H9 (cell line): ENCODE results near the gene CNDP1. TPM values are rescaled to one million over a fixed set of nuclear protein-coding genes. Genes with fewer than 3 reads are reported as not detected.

Source experiments
- DNase-seq: peaks from one replicate; pipeline ENCODE4 v3.0.0-alpha.2; 2017
- H2AFZ ChIP-seq: one replicate; pipeline ENCODE4 v1.6.1; 2013; ENCODE audit warnings: mild to moderate bottlenecking, low read length, control low read depth, moderate library complexity
- H2AK5ac ChIP-seq: 2 replicates; pipeline ENCODE4 v1.6.1; 2013; ENCODE audit warnings: low read length, control low read depth, mixed read lengths; ENCODE audit not compliant: insufficient read length
- H2BK120ac ChIP-seq: one replicate; pipeline ENCODE4 v1.6.1; 2013; ENCODE audit warnings: low read depth, mild to moderate bottlenecking, low read length, control low read depth, inconsistent platforms; ENCODE audit not compliant: poor library complexity, severe bottlenecking
- H2BK12ac ChIP-seq: 2 replicates; pipeline ENCODE4 v1.6.1; 2013; ENCODE audit warnings: low read length, control low read depth, mixed read lengths, low read depth; ENCODE audit not compliant: insufficient read length
- H2BK15ac ChIP-seq: 2 replicates; pipeline ENCODE4 v1.6.1; 2013; ENCODE audit warnings: low read depth, low read length, control low read depth
- H2BK20ac ChIP-seq: one replicate; pipeline ENCODE4 v1.6.1; 2013; ENCODE audit warnings: low read depth, mild to moderate bottlenecking, low read length, control low read depth, inconsistent platforms; ENCODE audit not compliant: poor library complexity, severe bottlenecking
- H2BK5ac ChIP-seq: 2 replicates; pipeline ENCODE4 v1.6.1; 2013; ENCODE audit warnings: low read length, control low read depth, mixed read lengths; ENCODE audit not compliant: insufficient read length
- H3K14ac ChIP-seq: 2 replicates; pipeline ENCODE4 v1.6.1; 2013; ENCODE audit warnings: low read length, control low read depth; ENCODE audit not compliant: insufficient read depth
- H3K18ac ChIP-seq: 2 replicates; pipeline ENCODE4 v1.6.1; 2013; ENCODE audit warnings: low read depth, mild to moderate bottlenecking, mixed read lengths, low read length, control low read depth; ENCODE audit not compliant: insufficient read length
- H3K23ac ChIP-seq: 2 replicates; pipeline ENCODE4 v1.6.1; 2013; ENCODE audit warnings: low read length, control low read depth, mixed read lengths, low read depth; ENCODE audit not compliant: insufficient read length
- H3K23me2 ChIP-seq: 2 replicates; pipeline ENCODE4 v1.6.1; 2013; ENCODE audit warnings: low read depth, mild to moderate bottlenecking, mixed read lengths, low read length, control low read depth; ENCODE audit not compliant: insufficient read length, poor library complexity, severe bottlenecking
- H3K27ac ChIP-seq: 2 replicates; pipeline ENCODE4 v1.5.1; 2013; ENCODE audit warnings: low read length, control low read depth, mixed read lengths, low read depth; ENCODE audit not compliant: insufficient read length
- H3K27me3 ChIP-seq: 2 replicates; pipeline ENCODE4 v1.6.1; 2013; ENCODE audit warnings: low read length, control low read depth, inconsistent platforms; ENCODE audit not compliant: insufficient read depth
- H3K4ac ChIP-seq: 2 replicates; pipeline ENCODE4 v1.6.1; 2013; ENCODE audit warnings: low read depth, mild to moderate bottlenecking, control low read depth, inconsistent platforms, low read length, moderate library complexity
- H3K4me1 ChIP-seq: 2 replicates; pipeline ENCODE4 v1.6.1; 2013; ENCODE audit warnings: low read length, control low read depth, inconsistent platforms; ENCODE audit not compliant: insufficient read depth
- H3K4me2 ChIP-seq: 2 replicates; pipeline ENCODE4 v1.6.1; 2013; ENCODE audit warnings: low read length, control low read depth, mixed read lengths; ENCODE audit not compliant: insufficient read length, insufficient read depth
- H3K56ac ChIP-seq: 2 replicates; pipeline ENCODE4 v1.6.1; 2013; ENCODE audit warnings: low read depth, mild to moderate bottlenecking, mixed read lengths, low read length, control low read depth; ENCODE audit not compliant: insufficient read length
- H3K79me1 ChIP-seq: 2 replicates; pipeline ENCODE4 v1.6.1; 2013; ENCODE audit warnings: low read depth, mild to moderate bottlenecking, moderate library complexity, low read length, control low read depth, inconsistent platforms; ENCODE audit not compliant: insufficient read depth, poor library complexity, severe bottlenecking
- H3K79me2 ChIP-seq: 2 replicates; pipeline ENCODE4 v1.6.1; 2013; ENCODE audit warnings: low read length, control low read depth, inconsistent platforms; ENCODE audit not compliant: insufficient read depth
- H3K9ac ChIP-seq: 2 replicates; pipeline ENCODE4 v1.6.1; 2013; ENCODE audit warnings: low read length, control low read depth, mixed read lengths; ENCODE audit not compliant: insufficient read length; ENCODE audit errors: extremely low read depth
- H3K9me3 ChIP-seq: one replicate; pipeline ENCODE4 v1.6.1; 2013; ENCODE audit warnings: low read depth, low read length, inconsistent platforms; ENCODE audit not compliant: control insufficient read depth
- H3T11ph ChIP-seq: one replicate; pipeline ENCODE4 v1.6.1; 2013; ENCODE audit warnings: mild to moderate bottlenecking, low read length, control low read depth, inconsistent platforms
- H4K20me1 ChIP-seq: one replicate; pipeline ENCODE4 v1.6.1; 2013; ENCODE audit not compliant: control insufficient read depth, insufficient read length, insufficient read depth
- H4K5ac ChIP-seq: 2 replicates; pipeline ENCODE4 v1.6.1; 2013; ENCODE audit warnings: low read depth, mild to moderate bottlenecking, mixed read lengths, low read length, control low read depth; ENCODE audit not compliant: insufficient read length
- H4K8ac ChIP-seq: replicated peaks from 2 replicates; pipeline ENCODE4 v1.6.1; 2013; ENCODE audit warnings: low read length, control low read depth, mixed read lengths, low read depth; ENCODE audit not compliant: insufficient read length
- H4K91ac ChIP-seq: 2 replicates; pipeline ENCODE4 v1.6.1; 2013; ENCODE audit warnings: low read depth, mild to moderate bottlenecking, moderate library complexity, mixed read lengths, low read length, control low read depth; ENCODE audit not compliant: insufficient read length
- H3K27ac Mint-ChIP-seq, 3 experiments: 2 replicates in 2 of 3; 3 replicates in 1 of 3; pipeline ENCODE4 v1.8.0; 2020 to 2021; ENCODE audit warnings: mixed read lengths in 3 of 3, mild to moderate bottlenecking in 1 of 3, moderate library complexity in 1 of 3
- H3K27me3 Mint-ChIP-seq: 2 replicates; pipeline ENCODE4 v1.8.0; 2021; ENCODE audit warnings: low read depth, mild to moderate bottlenecking, moderate library complexity, mixed read lengths
- H3K36me3 Mint-ChIP-seq, 3 experiments: 2 replicates in 2 of 3; 3 replicates in 1 of 3; pipeline ENCODE4 v1.8.0; 2020 to 2021; ENCODE audit warnings: low read depth in 3 of 3, mixed read lengths in 3 of 3; ENCODE audit not compliant: insufficient read depth in 1 of 3
- H3K4me1 Mint-ChIP-seq, 2 experiments: 2 replicates each; pipeline ENCODE4 v1.8.0; 2020; ENCODE audit warnings: mixed read lengths in 2 of 2
- H3K4me3 Mint-ChIP-seq, 2 experiments: 2 replicates in 1 of 2; 3 replicates in 1 of 2; pipeline ENCODE4 v1.8.0; 2020 to 2021; ENCODE audit warnings: mild to moderate bottlenecking in 2 of 2, mixed read lengths in 2 of 2, moderate library complexity in 1 of 2
- H3K9me3 Mint-ChIP-seq, 2 experiments: 2 replicates in 1 of 2; 3 replicates in 1 of 2; pipeline ENCODE4 v1.8.0; 2020; ENCODE audit warnings: mild to moderate bottlenecking in 2 of 2, mixed read lengths in 2 of 2, moderate library complexity in 1 of 2
- CTCF ChIP-seq: fragments of 200-600 bp; sonication (generic); conservative IDR thresholded peaks from 3 replicates; pipeline ENCODE4 v1.8.0; 2021; ENCODE audit warnings: antibody characterized with exemption, mild to moderate bottlenecking
- WGBS: extraction: QIAGEN DNeasy Blood & Tissue Kit; methylation state at CpG from one replicate; pipeline ENCODE4 v1.1.7; 2013; ENCODE audit warnings: missing lambda C conversion rate, low lambda C conversion rate, mixed read lengths; ENCODE audit not compliant: insufficient read length; ENCODE audit errors: extremely low coverage; 5-methylcytosine and 5-hydroxymethylcytosine counted together
- long read RNA-seq: library from polyadenylated mRNA; unstranded; transcript quantifications from one replicate; pipeline ENCODE4 v2.0.0, GENCODE V29; 2020
- total RNA-seq: library from RNA; stranded (reverse); gene quantifications from 2 replicates; pipeline ENCODE4 v1.2.1, GENCODE V29; 2021

Gene CNDP1
- total RNA-seq: 0.29 TPM in 1 of 2 replicates, not detected in the other
- long read RNA-seq: 0 reads

- Histone ChIP-seq H3K9ac (no peak within 1 kb of the TSS), H3K4me2 (no peak within 1 kb of the TSS), H3T11ph (no peak within 1 kb of the TSS), H2BK20ac (no peak within 1 kb of the TSS), H3K27ac (no peak within 1 kb of the TSS), H2BK120ac (no peak within 1 kb of the TSS), H2AFZ (no peak within 1 kb of the TSS), H3K79me2 (no peaks in the 10 kb centered on the region), H2AK5ac (no peak within 1 kb of the TSS), H3K14ac (no peak within 1 kb of the TSS), H3K23me2 (peaks cover 2% of the 10 kb centered on the region), H3K4ac (no peak within 1 kb of the TSS), H3K27me3 (no peaks in the 10 kb centered on the region), H3K18ac (no peak within 1 kb of the TSS), H4K20me1 (no peaks in the 10 kb centered on the region), H4K8ac (no peak within 1 kb of the TSS), H2BK15ac (no peak within 1 kb of the TSS), H2BK12ac (no peak within 1 kb of the TSS), H3K4me1 (no peaks in the 10 kb centered on the region), H3K56ac (no peak within 1 kb of the TSS), H2BK5ac (no peak within 1 kb of the TSS), H3K9me3 (no peaks in the 10 kb centered on the region), H3K23ac (no peak within 1 kb of the TSS), H3K79me1 (no peaks in the 10 kb centered on the region), H4K91ac (no peak within 1 kb of the TSS), H4K5ac (no peak within 1 kb of the TSS)
- H3K4me1 Mint-ChIP-seq: 0 out of 4 replicates have a peak, but pooled peaks cover 0 to 3% of the 10 kb centered on the region in 2 experiments
- H3K9me3 Mint-ChIP-seq: peaks cover 5 to 10% of the 10 kb centered on the region in 2 experiments; a peak in 4 of 5 replicates
- WGBS: no CpG with 5 or more reads among the region's 21 CpGs
- peak within 1 kb of the TSS in 1 of 3 experiments; percentile 68; a peak in 2 of 7 replicates for H3K27ac Mint-ChIP-seq
- H3K4me3 Mint-ChIP-seq: no peak within 1 kb of the TSS
- no peak for TF ChIP-seq CTCF
- peaks cover 14% of the 10 kb centered on the region for H3K27me3 Mint-ChIP-seq
- no peaks in the 10 kb centered on the region; a peak in 1 of 7 replicates for H3K36me3 Mint-ChIP-seq
- peak; percentile 31 for DNase-seq
These were observed at the start of gene CNDP1 for GRCh38 chr18:74534150-74534969. CNDP1 (plus strand) TSS chr18:74534500; CDS start chr18:74534668, 168 bp downstream.
